HT-29 (cell line): Measurements from ENCODE around the gene AMER1. TPM values are rescaled to one million over a fixed set of nuclear protein-coding genes. Genes with fewer than 3 reads are reported as not detected.
A peak's percentile ranks its signal among the peaks of the same experiment; 100 is the strongest.

ENCODE experiments used
- DNase-seq: peaks from one replicate; pipeline ENCODE4 v3.0.0-alpha.2; 2015; ENCODE audit warnings: low spot score
- small RNA-seq: library from RNA; depleted of rRNA; stranded (forward); fragments of <200 nt; gene quantifications from one replicate; pipeline ENCODE3, GENCODE V24; 2014
- total RNA-seq: library from RNA; depleted of rRNA; stranded (reverse); fragments of >200 nt; shearing (Covaris generic); gene quantifications from 2 replicates; pipeline ENCODE4 v1.2.3, GENCODE V29; 2014; rRNA removed

AMER1 gene
- total RNA-seq, 1 experiment from 2014 or later = 3.3 TPM

- no peak for DNase-seq
These were observed 21.1 kb downstream of the AMER1 start for GRCh38 chrX:64184396-64184795.

GRCh38 chrX:64182208-64182607 is 23.3 kb downstream of the AMER1 start:
- DNase-seq = no peak

DNA sequence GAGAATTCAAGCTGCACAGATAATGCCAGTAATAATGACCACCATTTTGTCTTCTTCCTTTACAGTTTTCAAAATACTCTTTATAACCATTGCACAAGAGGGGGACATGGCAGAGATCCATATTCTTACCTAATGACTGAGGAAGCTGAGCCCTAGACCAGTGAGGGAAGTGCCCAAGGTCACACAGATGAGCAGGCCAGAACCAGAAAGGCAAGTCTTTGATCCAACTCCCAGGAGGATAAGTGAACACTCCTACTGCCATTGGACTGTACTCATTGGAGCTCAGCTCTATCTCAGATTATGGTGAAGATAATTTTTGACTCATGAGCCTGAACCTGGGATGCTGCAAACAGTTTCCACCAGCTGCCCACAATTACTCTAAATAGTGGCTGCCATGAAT is 28.6 kb downstream of the AMER1 start:
- DNase-seq = no peak

GRCh38 chrX:64169988-64170387 is 35.5 kb downstream of the AMER1 start:
- DNase-seq = no peak

- DNase-seq = peak; percentile 7
These were observed 52.7 kb downstream of the AMER1 start for GRCh38 chrX:64152857-64153256.

DNA sequence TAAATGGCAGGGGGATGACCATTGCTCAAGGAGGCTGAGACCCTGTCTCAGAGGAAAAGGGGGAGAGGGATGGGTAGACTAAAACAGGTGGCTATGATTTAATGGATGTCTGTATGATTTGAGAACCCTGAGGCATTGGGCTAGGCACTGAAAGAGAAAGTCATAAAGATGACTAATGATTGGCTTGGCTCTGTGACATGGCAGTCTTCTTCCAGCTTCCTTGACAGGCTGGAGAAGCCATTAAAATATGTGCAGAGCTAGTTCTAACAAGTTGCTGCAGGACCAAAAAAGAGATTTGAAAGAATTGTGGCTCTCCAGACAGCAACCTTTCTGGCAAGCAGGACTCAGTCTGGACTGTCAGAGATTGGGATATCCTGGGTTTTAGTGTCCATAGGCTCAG is 53.6 kb downstream of the AMER1 start:
- DNase-seq = no peak

DNA sequence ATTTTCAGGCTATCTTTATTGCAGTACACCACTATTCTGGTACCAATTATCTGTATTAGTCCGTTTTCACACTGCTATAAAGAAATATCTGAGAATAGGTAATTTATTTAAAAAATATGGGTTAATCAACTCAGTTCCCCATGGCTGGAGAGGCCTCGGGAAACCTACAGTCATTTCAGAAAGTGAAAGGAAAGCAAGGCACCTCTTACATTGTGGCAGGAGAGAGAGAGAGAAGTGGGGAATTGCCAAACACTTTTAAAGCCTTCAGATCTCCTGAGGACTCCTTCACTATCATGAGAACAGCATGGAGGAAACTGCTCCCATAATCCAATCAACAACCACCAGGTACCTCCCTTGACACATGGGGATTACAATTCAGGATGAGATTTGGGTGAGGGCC is 54.7 kb downstream of the AMER1 start:
- DNase-seq = no peak

Small RNA genes lying within 50 kb of the gene (small RNA-seq; reads per million reads assigned to genes)
- gene RN7SL799P = not detected

Other genes with a start within 250 kb of the AMER1 start
- 0.05 TPM in 1 of 2 replicates, not detected in the other for gene ASB12, start 24.9 kb upstream of the AMER1 start, total RNA-seq
- 2.7 and 3.4 TPM in 2 replicates for gene MTMR8, start 189.7 kb upstream of the AMER1 start, total RNA-seq